Erythroblast (primary cell): ENCODE measurements around the gene SLC27A6.

Experiments used
- GATA1 ChIP-seq: IDR thresholded peaks from 2 replicates; pipeline ENCODE4 v1.6.1; 2011; ENCODE audit warnings: low read depth, mild to moderate bottlenecking, control low read depth, low read length, moderate library complexity
- POLR2A ChIP-seq: IDR thresholded peaks from 2 replicates; pipeline ENCODE4 v1.6.1; 2011; ENCODE audit warnings: mild to moderate bottlenecking, low read length

GRCh38 chr5:128965011-128965637 is at the start of gene SLC27A6:
- no peak for TF ChIP-seq POLR2A
- TF ChIP-seq GATA1: no peak
